ENCODE results near the gene UTY. TPM values are rescaled to one million over a fixed set of nuclear protein-coding genes. Genes with fewer than 3 reads are reported as not detected.

UTY gene
- total and polyA plus RNA-seq, 2 of the 8 experiments (the other 6 are each of a cell fraction or from before 2014, with no cell fraction given), result 7.2 to 20.4 TPM

- FAIRE-seq (no peak), DNase-seq (ENCODE audit: low read depth in 1 of 2, low spot score in 2 of 2) (no peak)
- no peaks in the 10 kb centered on the region for H3K36me3 ChIP-seq (ENCODE audit: control insufficient read depth in 2 of 4, insufficient read depth in 4 of 4, low read length in 3 of 4)
- no peak overlapping the region for H4K5ac ChIP-seq (ENCODE audit: insufficient read length, low read depth, low read length)
- no peak overlapping the region for H2BK5ac ChIP-seq (ENCODE audit: low read depth, low read length)
- no peak overlapping the region for H3K4ac ChIP-seq (replicated peaks; ENCODE audit: insufficient read length, low read depth, low read length)
- no peak overlapping the region for H2BK15ac ChIP-seq (ENCODE audit: low read length)
- no peaks in the 10 kb centered on the region for H4K20me1 ChIP-seq (replicated peaks in 1 of 2; ENCODE audit: control insufficient read depth in 1 of 2, insufficient read depth in 2 of 2, low read length in 2 of 2)
- H3K27me3 ChIP-seq (replicated peaks in 1 of 4; ENCODE audit: control insufficient read depth in 3 of 4, extremely low read depth in 1 of 4, insufficient read depth in 3 of 4, low read length in 3 of 4), result no peaks in the 10 kb centered on the region
- no peaks in the 10 kb centered on the region for H3K79me2 ChIP-seq (ENCODE audit: control insufficient read depth in 1 of 2, insufficient read depth in 2 of 2, low read length in 2 of 2)
- H3K14ac ChIP-seq (ENCODE audit: insufficient read length), result no peak overlapping the region
- no peaks in the 10 kb centered on the region for H3K23me2 ChIP-seq (ENCODE audit: low read depth, low read length)
- H3K4me2 ChIP-seq (ENCODE audit: insufficient read depth in 1 of 2, low read depth in 2 of 2, low read length in 2 of 2), result no peak overlapping the region
- H3K9me3 ChIP-seq (ENCODE audit: insufficient read depth in 2 of 2, low read depth in 1 of 2, low read length in 1 of 2), result no peaks in the 10 kb centered on the region
- no peak overlapping the region for H2AK5ac ChIP-seq (ENCODE audit: low read depth, low read length)
- no peak overlapping the region for H2BK120ac ChIP-seq (replicated peaks; ENCODE audit: low read depth, low read length)
- no peak overlapping the region for H2BK20ac ChIP-seq (ENCODE audit: low read length)
- no peak overlapping the region for H2BK12ac ChIP-seq (ENCODE audit: low read depth, low read length)
- ChIA-PET POLR2A (ENCODE audit: partially characterized antibody) (no interaction called here), CTCF (ENCODE audit: partially characterized antibody) (no interaction called here)
- no peak overlapping the region for H2AFZ ChIP-seq (ENCODE audit: low read length)
- H3K23ac ChIP-seq (ENCODE audit: insufficient read length), result no peak overlapping the region
- WGBS, 2 experiments (ENCODE audit: extremely low coverage in 1 of 2, insufficient coverage in 1 of 2, insufficient read length in 1 of 2, insufficient replicate concordance in 2 of 2, low coverage in 1 of 2, low lambda C conversion rate in 2 of 2, missing lambda C conversion rate in 1 of 2), result 88% methylated on average over 3 of the region's 3 CpGs; no CpG with 5 or more reads in 1 of the 2 experiments
- H3K18ac ChIP-seq (ENCODE audit: extremely low read depth, low read length), result no peak overlapping the region
- no peak overlapping the region for H3K27ac ChIP-seq (ENCODE audit: low read depth, low read length)
- no peak overlapping the region for H4K91ac ChIP-seq (replicated peaks; ENCODE audit: insufficient read length, low read length)
- TF ChIP-seq SAP30 (IDR thresholded peaks at IDR 0.05; ENCODE audit: insufficient read depth, insufficient replicate concordance, low read length), result no peak
- no peak for TF ChIP-seq SIX5 (IDR thresholded peaks at IDR 0.05; ENCODE audit: low read depth, low read length)
- no peak for TF ChIP-seq BRCA1 (IDR thresholded peaks at IDR 0.05; ENCODE audit: low read depth, low read length)
- no peak for TF ChIP-seq TAF7 (optimal IDR thresholded peaks at IDR 0.05; ENCODE audit: borderline replicate concordance, low read depth, low read length)
- TF ChIP-seq HDAC6 (IDR thresholded peaks at IDR 0.05; ENCODE audit: low read depth, low read length), result no peak
- no peak overlapping the region for H3K56ac ChIP-seq (replicated peaks; ENCODE audit: insufficient read length, low read depth, low read length)
- H3K79me1 ChIP-seq (ENCODE audit: low read depth, low read length), result no peaks in the 10 kb centered on the region
- H4K8ac ChIP-seq (ENCODE audit: extremely low read depth, insufficient read depth, low read length), result no peak overlapping the region
- no peak overlapping the region for H3K4me3 ChIP-seq (ENCODE audit: extremely low read depth in 1 of 4, insufficient read depth in 2 of 4, low read depth in 3 of 4, low read length in 4 of 4)
- no peaks in the 10 kb centered on the region for H3K4me1 ChIP-seq (replicated peaks in 1 of 4; ENCODE audit: control insufficient read depth in 3 of 4, insufficient read depth in 4 of 4, low read length in 3 of 4)
- H3K9ac ChIP-seq (replicated peaks in 1 of 4; ENCODE audit: extremely low read depth in 1 of 4, low read depth in 3 of 4, low read length in 3 of 4), result no peak overlapping the region
Measured at GRCh38 chrY:13493737-13494136, 13.9 kb upstream of the UTY start.

Data from H1 (cell line).